CD4-positive, alpha-beta memory T cell (primary cell): Measurements from ENCODE around the gene FOS. TPM values are rescaled to one million over a fixed set of nuclear protein-coding genes. Genes with fewer than 3 reads are reported as not detected.
"Not testable (repeated sequence)": the region's sequence is repeated elsewhere in the genome, so short reads cannot be mapped to it uniquely, and the experiment has no call there.

ENCODE experiments used
- CTCF ChIA-PET: fragments of 350-600 bp; sonication (Branson Sonifier 250); formaldehyde crosslinking; loops from one replicate; lab custom pipeline; 2021; ENCODE audit warnings: inconsistent platforms; ENCODE audit not compliant: partially characterized antibody; lab: Charles Lee
- POLR2A ChIA-PET: fragments of 350-600 bp; sonication (Branson Sonifier 250); formaldehyde crosslinking; loops from one replicate; lab custom pipeline; 2021; ENCODE audit not compliant: partially characterized antibody; lab: Charles Lee
- DNase-seq, 5 donors: peaks; one replicate each; pipeline versions ENCODE4 v3.0.0 to v3.0.0-alpha.2; 2020 to 2022; ENCODE audit warnings: mixed read lengths in 1 of 5
- H3K27ac ChIP-seq: one replicate; pipeline ENCODE4 v1.7.0; 2013; ENCODE audit warnings: low read depth, low read length
- H3K27me3 ChIP-seq: 2 replicates; pipeline ENCODE4 v1.7.0; 2013; ENCODE audit warnings: mild to moderate bottlenecking, low read length, moderate library complexity; ENCODE audit not compliant: insufficient read depth
- H3K36me3 ChIP-seq: 2 replicates; pipeline ENCODE4 v1.7.0; 2013; ENCODE audit warnings: mild to moderate bottlenecking, low read length, moderate library complexity; ENCODE audit not compliant: insufficient read depth
- H3K4me1 ChIP-seq: 2 replicates; pipeline ENCODE4 v1.7.0; 2013; ENCODE audit warnings: mild to moderate bottlenecking, low read length, moderate library complexity; ENCODE audit not compliant: insufficient read depth
- H3K4me3 ChIP-seq, 2 donors: one replicate each; pipeline ENCODE4 v1.7.0; 2013; ENCODE audit warnings: low read length in 2 of 2, mild to moderate bottlenecking in 1 of 2
- H3K9me3 ChIP-seq, 2 donors: one replicate each; pipeline ENCODE4 v1.7.0; 2013; ENCODE audit warnings: low read length in 2 of 2, control low read depth in 1 of 2; ENCODE audit not compliant: control insufficient read depth in 1 of 2
- H3K27ac Mint-ChIP-seq, 7 donors: one replicate each; pipeline ENCODE4 v1.8.0; 2020 to 2021; ENCODE audit warnings: mixed read lengths in 7 of 7, mild to moderate bottlenecking in 6 of 7, inconsistent platforms in 3 of 7, moderate library complexity in 3 of 7
- H3K27me3 Mint-ChIP-seq, 2 donors: one replicate each; pipeline ENCODE4 v1.8.0; 2020 to 2021; ENCODE audit warnings: mixed read lengths in 2 of 2
- H3K36me3 Mint-ChIP-seq, 2 donors: one replicate each; pipeline ENCODE4 v1.8.0; 2020 to 2021; ENCODE audit warnings: mixed read lengths in 2 of 2, inconsistent platforms in 1 of 2, mild to moderate bottlenecking in 1 of 2
- H3K4me1 Mint-ChIP-seq, 4 donors: one replicate each; pipeline ENCODE4 v1.8.0; 2020 to 2021; ENCODE audit warnings: mixed read lengths in 4 of 4, mild to moderate bottlenecking in 1 of 4
- H3K4me3 Mint-ChIP-seq, 8 donors: one replicate each; pipeline ENCODE4 v1.8.0; 2020 to 2021; ENCODE audit warnings: mixed read lengths in 8 of 8, mild to moderate bottlenecking in 7 of 8, moderate library complexity in 6 of 8, inconsistent platforms in 3 of 8
- H3K9me3 Mint-ChIP-seq, 8 donors: one replicate each; pipeline ENCODE4 v1.8.0; 2020 to 2021; ENCODE audit warnings: mixed read lengths in 8 of 8, mild to moderate bottlenecking in 5 of 8, inconsistent platforms in 3 of 8, moderate library complexity in 1 of 8
- intact Hi-C: fragments of 100-400 bp; cut with micrococcal nuclease; formaldehyde crosslinking; loops from one replicate; pipeline ENCODE4 v1.15.1; 2023
- polyA plus RNA-seq, 2 donors: library from polyadenylated mRNA; unstranded; fragments of 300-500 nt; fragmentation: Illumina TruSeq; gene quantifications; one replicate each; pipeline ENCODE4 v1.2.3, GENCODE V29; 2021
- total RNA-seq, 2 experiments: library from RNA; stranded (reverse); gene quantifications; one replicate each; pipeline ENCODE4 v1.2.3, GENCODE V29; 2021

The FOS gene
- total and polyA plus RNA-seq, 4 experiments from 2014 or later, result 4.1 to 519 (median 83.3) TPM

GRCh38 chr14:75234173-75235115 lies 44.2 kb upstream of the FOS start:
- H3K4me3 Mint-ChIP-seq, result no peak overlapping the region

GRCh38 chr14:75235198-75235597 lies 43.4 kb upstream of the FOS start:
- H3K4me3 ChIP-seq, H3K27me3 ChIP-seq, H3K9me3 ChIP-seq, H3K9me3 Mint-ChIP-seq, H3K36me3 ChIP-seq, H3K27ac Mint-ChIP-seq, intact Hi-C loops, H3K27me3 Mint-ChIP-seq, H3K36me3 Mint-ChIP-seq, DNase-seq, H3K4me3 Mint-ChIP-seq, H3K27ac ChIP-seq: not testable (repeated sequence)
- H3K4me1 Mint-ChIP-seq, result peaks cover 18 to 36% (median 28%) of the 10 kb centered on the region in 4 donors
- peaks cover 28% of the 10 kb centered on the region for H3K4me1 ChIP-seq
- POLR2A ChIA-PET, result interaction anchor here (1.3 to 1.4 kb wide), 2 partner anchors 11 to 59 kb away, joined by 4 to 5 read pairs; no protein-coding TSS in a partner anchor
- CTCF ChIA-PET, result interaction anchor here (1.0 to 4.3 kb wide), 2 partner anchors 12 to 62 kb away, joined by 3 to 132 read pairs; no protein-coding TSS in a partner anchor

More at GRCh38 chr14:75234173-75235115, 44.2 kb upstream of the FOS start:
- no peak overlapping the region for H3K4me3 ChIP-seq
- intact Hi-C loops, result no loop called here
- DNase-seq, result no peak
- Mint-ChIP-seq H3K9me3 (no peaks in the 10 kb centered on the region), H3K4me1 (peaks cover 25 to 43% (median 34%) of the 10 kb centered on the region in 4 donors), H3K27me3 (no peaks in the 10 kb centered on the region), H3K36me3 (no peaks in the 10 kb centered on the region), H3K27ac (peak overlapping the region in 4 of 7 donors; percentile 52 to 80 (median 62))
- ChIA-PET POLR2A (interaction anchor here (0.9 to 2.9 kb wide), 6 partner anchors 11 to 60 kb away, joined by 3 to 29 read pairs (median 12); partner anchors contain the start of gene FOS), CTCF (interaction anchor here (1.0 to 5.4 kb wide), 6 partner anchors 13 to 92 kb away, joined by 3 to 132 read pairs (median 11); no protein-coding TSS in a partner anchor)
- H3K27me3 ChIP-seq, result no peaks in the 10 kb centered on the region
- H3K36me3 ChIP-seq, result no peaks in the 10 kb centered on the region
- peaks cover 35% of the 10 kb centered on the region for H3K4me1 ChIP-seq
- H3K9me3 ChIP-seq, result no peaks in the 10 kb centered on the region
- no peak overlapping the region for H3K27ac ChIP-seq

- Histone ChIP-seq H3K27ac (no peak overlapping the region), H3K36me3 (no peaks in the 10 kb centered on the region), H3K9me3 (no peaks in the 10 kb centered on the region), H3K4me1 (peaks cover 15% of the 10 kb centered on the region), H3K4me3 (no peak overlapping the region), H3K27me3 (no peaks in the 10 kb centered on the region)
- no peak overlapping the region for H3K27ac Mint-ChIP-seq
- H3K4me1 Mint-ChIP-seq, result peaks cover 8 to 23% (median 17%) of the 10 kb centered on the region in 4 donors
- intact Hi-C loops, result no loop called here
- no peak overlapping the region for H3K4me3 Mint-ChIP-seq
- ChIA-PET POLR2A (no interaction called here), CTCF (no interaction called here)
- no peaks in the 10 kb centered on the region for H3K27me3 Mint-ChIP-seq
- no peaks in the 10 kb centered on the region for H3K36me3 Mint-ChIP-seq
- no peak for DNase-seq
- no peaks in the 10 kb centered on the region for H3K9me3 Mint-ChIP-seq
These were observed 42.2 kb upstream of the FOS start for GRCh38 chr14:75236467-75236866.

- Mint-ChIP-seq H3K27ac (peak overlapping the region in 1 of 7 donors; percentile 2), H3K27me3 (no peaks in the 10 kb centered on the region), H3K9me3 (no peaks in the 10 kb centered on the region), H3K4me3 (no peak overlapping the region), H3K4me1 (peaks cover 8 to 22% (median 16%) of the 10 kb centered on the region in 4 donors), H3K36me3 (no peaks in the 10 kb centered on the region)
- Histone ChIP-seq H3K27me3 (no peaks in the 10 kb centered on the region), H3K9me3 (no peaks in the 10 kb centered on the region), H3K36me3 (no peaks in the 10 kb centered on the region), H3K4me1 (peaks cover 15% of the 10 kb centered on the region), H3K27ac (no peak overlapping the region), H3K4me3 (no peak overlapping the region)
- intact Hi-C loops, result no loop called here
- no peak for DNase-seq
- POLR2A ChIA-PET, result no interaction called here
- CTCF ChIA-PET, result no interaction called here
These were observed 41.7 kb upstream of the FOS start for GRCh38 chr14:75236901-75237419.

GRCh38 chr14:75238756-75239455 lies 39.7 kb upstream of the FOS start:
- CTCF ChIA-PET, result interaction anchor here (1.1 to 1.8 kb wide), 3 partner anchors 10 to 57 kb away, joined by 3 to 10 read pairs (median 6); no protein-coding TSS in a partner anchor
- Histone ChIP-seq H3K27ac (no peak overlapping the region), H3K4me1 (no peaks in the 10 kb centered on the region), H3K36me3 (no peaks in the 10 kb centered on the region), H3K4me3 (no peak overlapping the region), H3K27me3 (no peaks in the 10 kb centered on the region), H3K9me3 (no peaks in the 10 kb centered on the region)
- no peak overlapping the region for H3K4me3 Mint-ChIP-seq
- no peaks in the 10 kb centered on the region for H3K9me3 Mint-ChIP-seq
- DNase-seq, result no peak
- no peaks in the 10 kb centered on the region for H3K36me3 Mint-ChIP-seq
- H3K4me1 Mint-ChIP-seq, result peaks cover 0 to 6% (median 2%) of the 10 kb centered on the region in 4 donors
- intact Hi-C loops, result no loop called here
- no peaks in the 10 kb centered on the region for H3K27me3 Mint-ChIP-seq
- POLR2A ChIA-PET, result interaction anchor here (0.7 to 1.6 kb wide), 3 partner anchors 9 to 705 kb away, joined by 3 to 7 read pairs (median 4); no protein-coding TSS in a partner anchor
- H3K27ac Mint-ChIP-seq, result peak overlapping the region in 1 of 7 donors; percentile 34

- no peak overlapping the region for H3K27ac ChIP-seq
- Mint-ChIP-seq H3K9me3 (no peaks in the 10 kb centered on the region), H3K4me1 (peaks cover 0 to 7% (median 2%) of the 10 kb centered on the region in 4 donors), H3K4me3 (no peak overlapping the region), H3K27ac (peak overlapping the region in 1 of 7 donors; percentile 58), H3K27me3 (no peaks in the 10 kb centered on the region), H3K36me3 (no peaks in the 10 kb centered on the region)
- H3K36me3 ChIP-seq, result no peaks in the 10 kb centered on the region
- DNase-seq, result no peak
- ChIA-PET CTCF (interaction anchor here (1.5 kb wide), 1 partner anchor 61 kb away, joined by 3 read pairs; no protein-coding TSS in a partner anchor), POLR2A (no interaction called here)
- no peak overlapping the region for H3K4me3 ChIP-seq
- intact Hi-C loops, result loop anchor here (10.0 kb wide), 1 partner anchor 324 kb away; no protein-coding TSS in a partner anchor
- H3K27me3 ChIP-seq, result no peaks in the 10 kb centered on the region
- H3K4me1 ChIP-seq, result peaks cover 1% of the 10 kb centered on the region
- H3K9me3 ChIP-seq, result no peaks in the 10 kb centered on the region
These were observed 37.8 kb upstream of the FOS start for GRCh38 chr14:75240781-75241180.
